ENCODE results near the gene SEC24C.

DNA sequence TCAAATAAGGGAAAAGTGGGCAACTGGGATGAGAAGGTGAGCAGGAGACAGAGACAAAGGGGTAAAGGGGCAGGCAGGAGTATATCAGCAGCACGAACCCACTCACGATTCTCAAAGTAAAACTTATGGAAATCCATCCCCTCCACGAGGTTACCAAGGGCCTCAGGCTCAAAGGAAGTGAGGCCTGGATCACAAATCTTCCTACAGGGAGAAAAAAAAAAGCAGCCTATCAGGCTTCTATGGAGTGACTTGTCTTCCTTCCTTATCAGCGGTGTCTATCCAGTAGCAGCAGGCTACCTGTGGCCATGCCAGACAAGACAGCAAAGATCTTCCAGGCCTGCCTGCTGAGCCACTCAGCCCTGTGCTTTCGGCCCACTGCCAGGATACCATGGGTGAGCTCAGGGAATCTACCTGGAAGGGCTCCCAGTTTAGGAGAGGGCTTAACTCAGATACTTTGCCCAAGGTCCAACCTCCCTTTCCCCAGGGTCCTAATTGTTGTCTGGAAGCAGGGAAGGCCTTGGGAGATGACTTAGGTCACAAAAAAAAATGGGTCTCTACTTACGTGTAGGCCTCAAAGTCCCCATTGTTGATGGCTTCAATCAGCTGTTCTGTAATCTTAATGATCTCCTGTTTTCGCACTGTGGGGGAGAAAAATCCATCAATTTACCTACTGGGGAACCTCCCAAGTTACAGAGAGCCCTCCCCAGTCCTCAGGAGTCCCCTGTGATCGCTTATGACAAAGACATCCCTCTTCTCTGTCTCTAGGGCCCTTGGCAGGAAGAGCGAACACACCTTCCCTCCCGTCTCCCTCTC lies 73.0 kb downstream of the SEC24C start:
- no peak for TF ChIP-seq EZH2phosphoT487 (IDR thresholded peaks at IDR 0.05; ENCODE audit: borderline replicate concordance, low read length)
- TF ChIP-seq, protein P1, sequence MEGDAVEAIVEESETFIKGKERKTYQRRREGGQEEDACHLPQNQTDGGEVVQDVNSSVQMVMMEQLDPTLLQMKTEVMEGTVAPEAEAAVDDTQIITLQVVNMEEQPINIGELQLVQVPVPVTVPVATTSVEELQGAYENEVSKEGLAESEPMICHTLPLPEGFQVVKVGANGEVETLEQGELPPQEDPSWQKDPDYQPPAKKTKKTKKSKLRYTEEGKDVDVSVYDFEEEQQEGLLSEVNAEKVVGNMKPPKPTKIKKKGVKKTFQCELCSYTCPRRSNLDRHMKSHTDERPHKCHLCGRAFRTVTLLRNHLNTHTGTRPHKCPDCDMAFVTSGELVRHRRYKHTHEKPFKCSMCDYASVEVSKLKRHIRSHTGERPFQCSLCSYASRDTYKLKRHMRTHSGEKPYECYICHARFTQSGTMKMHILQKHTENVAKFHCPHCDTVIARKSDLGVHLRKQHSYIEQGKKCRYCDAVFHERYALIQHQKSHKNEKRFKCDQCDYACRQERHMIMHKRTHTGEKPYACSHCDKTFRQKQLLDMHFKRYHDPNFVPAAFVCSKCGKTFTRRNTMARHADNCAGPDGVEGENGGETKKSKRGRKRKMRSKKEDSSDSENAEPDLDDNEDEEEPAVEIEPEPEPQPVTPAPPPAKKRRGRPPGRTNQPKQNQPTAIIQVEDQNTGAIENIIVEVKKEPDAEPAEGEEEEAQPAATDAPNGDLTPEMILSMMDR (IDR thresholded peaks at IDR 0.05; ENCODE audit: low read depth, low read length, poor library complexity, severe bottlenecking), result no peak

All from DOHH2 (cell line).